Activated naive CD4-positive, alpha-beta T cell treated with anti-CD3 and anti-CD28 coated beads, Interleukin-2, amount 50 U/mL, for 24 hours (primary cell): Measurements from ENCODE around the gene PFKP.
"Not testable (repeated sequence)": the region's sequence is repeated elsewhere in the genome, so short reads cannot be mapped to it uniquely, and the experiment has no call there.

Experiments used
- H3K27ac Mint-ChIP-seq: one replicate; pipeline ENCODE4 v1.8.0; 2021; ENCODE audit warnings: mild to moderate bottlenecking, mixed read lengths
- H3K27me3 Mint-ChIP-seq: one replicate; pipeline ENCODE4 v1.8.0; 2021; ENCODE audit warnings: mixed read lengths
- H3K36me3 Mint-ChIP-seq: one replicate; pipeline ENCODE4 v1.8.0; 2021; ENCODE audit warnings: mixed read lengths
- H3K4me1 Mint-ChIP-seq: one replicate; pipeline ENCODE4 v1.8.0; 2021; ENCODE audit warnings: mixed read lengths
- H3K4me3 Mint-ChIP-seq: one replicate; pipeline ENCODE4 v1.8.0; 2021; ENCODE audit warnings: mild to moderate bottlenecking, mixed read lengths
- H3K9me3 Mint-ChIP-seq: one replicate; pipeline ENCODE4 v1.8.0; 2021; ENCODE audit warnings: mixed read lengths

The PFKP gene

DNA sequence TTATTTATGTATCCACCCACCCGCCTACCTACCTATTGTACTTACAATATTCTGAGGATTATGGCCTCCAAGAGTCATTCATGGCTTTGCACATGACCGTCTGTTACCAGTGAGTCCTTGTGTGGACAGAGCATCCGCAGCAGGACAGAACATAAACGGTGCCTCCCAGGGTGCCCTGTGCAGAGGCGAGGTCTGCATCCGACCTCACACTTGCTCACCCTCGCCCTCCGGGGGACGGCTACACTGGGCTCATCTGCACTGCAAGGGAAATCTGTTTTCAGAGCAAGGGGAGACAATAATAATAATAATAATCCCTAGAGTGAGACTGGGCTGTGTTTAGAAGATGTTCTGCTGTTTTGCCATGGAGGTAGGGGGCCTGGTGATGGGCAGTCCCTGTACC is 29.8 kb downstream of the PFKP start:
- H3K27ac Mint-ChIP-seq = peak overlapping the region; percentile 83

DNA sequence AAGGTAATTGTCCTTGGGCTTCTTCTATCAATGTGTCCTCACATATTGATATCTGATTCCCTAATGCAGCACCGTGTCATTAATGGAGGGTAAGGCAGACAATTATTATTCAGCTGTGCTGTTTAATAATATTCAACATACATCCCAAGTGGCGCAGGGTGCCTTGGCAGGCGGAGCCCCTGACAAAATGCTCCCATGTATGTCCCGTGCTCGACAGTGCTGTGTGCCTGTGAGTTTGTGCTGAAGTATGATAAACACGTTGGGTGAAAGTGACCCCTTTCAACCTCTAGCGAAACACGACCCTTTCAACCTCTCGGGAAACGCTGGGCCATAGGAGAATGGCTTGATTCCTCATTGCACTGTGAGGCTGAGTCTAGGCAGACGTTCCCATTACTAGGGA is 31.3 kb downstream of the PFKP start:
- no peaks in the 10 kb centered on the region for H3K9me3 Mint-ChIP-seq
- peaks cover 35% of the 10 kb centered on the region for H3K4me1 Mint-ChIP-seq
- H3K27me3 Mint-ChIP-seq = no peaks in the 10 kb centered on the region
- peaks cover 29% of the 10 kb centered on the region for H3K36me3 Mint-ChIP-seq
- H3K27ac Mint-ChIP-seq = no peak overlapping the region
- H3K4me3 Mint-ChIP-seq = no peak overlapping the region

More for the DNA sequence above, 29.8 kb downstream of the PFKP start:
- H3K27me3 Mint-ChIP-seq = no peaks in the 10 kb centered on the region
- H3K36me3 Mint-ChIP-seq = peaks cover 33% of the 10 kb centered on the region
- H3K4me3 Mint-ChIP-seq = no peak overlapping the region
- peaks cover 46% of the 10 kb centered on the region for H3K4me1 Mint-ChIP-seq
- H3K9me3 Mint-ChIP-seq = no peaks in the 10 kb centered on the region

DNA sequence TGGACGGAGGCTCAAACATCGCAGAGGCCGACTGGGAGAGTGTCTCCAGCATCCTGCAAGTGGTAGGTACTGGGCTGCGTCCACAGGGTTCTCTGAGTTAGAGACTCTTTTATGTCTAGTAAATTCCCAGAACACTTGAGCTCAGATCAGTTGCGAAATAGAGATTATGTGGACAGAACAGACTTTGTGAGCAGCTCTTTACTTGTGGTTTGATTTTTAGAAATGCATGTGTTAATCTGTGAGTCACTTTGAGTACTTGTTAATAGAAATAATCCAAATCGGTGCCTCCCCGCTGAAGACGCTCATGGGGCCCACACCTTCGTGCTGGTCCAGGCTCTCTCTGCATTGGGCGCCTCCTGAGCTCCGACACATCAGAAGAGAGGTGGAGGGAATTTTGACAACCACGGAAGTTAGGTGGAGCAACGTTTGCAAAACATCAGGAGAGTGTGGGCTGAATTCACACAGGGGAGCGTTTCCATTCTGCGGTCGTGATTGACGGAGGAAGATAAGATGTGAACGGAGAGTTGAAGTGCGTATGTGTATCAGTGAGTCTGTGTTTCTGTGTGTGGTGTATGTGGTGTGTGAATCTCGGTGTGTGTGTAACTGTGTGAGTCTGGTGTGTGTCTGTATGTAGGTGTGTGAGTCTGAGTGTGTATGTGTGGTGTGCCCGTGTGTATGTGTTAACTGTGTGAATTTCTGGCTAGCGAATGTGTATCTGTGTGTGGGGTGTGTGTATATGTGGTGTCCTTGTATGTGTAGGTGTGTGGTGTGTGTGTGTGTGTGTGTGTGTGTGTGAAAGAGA is 32.1 kb downstream of the PFKP start:
- H3K9me3 Mint-ChIP-seq = no peaks in the 10 kb centered on the region
- peaks cover 27% of the 10 kb centered on the region for H3K4me1 Mint-ChIP-seq
- H3K27me3 Mint-ChIP-seq = no peaks in the 10 kb centered on the region
- peaks cover 23% of the 10 kb centered on the region for H3K36me3 Mint-ChIP-seq
- peak overlapping the region; percentile 15 for H3K27ac Mint-ChIP-seq
- H3K4me3 Mint-ChIP-seq = no peak overlapping the region

DNA sequence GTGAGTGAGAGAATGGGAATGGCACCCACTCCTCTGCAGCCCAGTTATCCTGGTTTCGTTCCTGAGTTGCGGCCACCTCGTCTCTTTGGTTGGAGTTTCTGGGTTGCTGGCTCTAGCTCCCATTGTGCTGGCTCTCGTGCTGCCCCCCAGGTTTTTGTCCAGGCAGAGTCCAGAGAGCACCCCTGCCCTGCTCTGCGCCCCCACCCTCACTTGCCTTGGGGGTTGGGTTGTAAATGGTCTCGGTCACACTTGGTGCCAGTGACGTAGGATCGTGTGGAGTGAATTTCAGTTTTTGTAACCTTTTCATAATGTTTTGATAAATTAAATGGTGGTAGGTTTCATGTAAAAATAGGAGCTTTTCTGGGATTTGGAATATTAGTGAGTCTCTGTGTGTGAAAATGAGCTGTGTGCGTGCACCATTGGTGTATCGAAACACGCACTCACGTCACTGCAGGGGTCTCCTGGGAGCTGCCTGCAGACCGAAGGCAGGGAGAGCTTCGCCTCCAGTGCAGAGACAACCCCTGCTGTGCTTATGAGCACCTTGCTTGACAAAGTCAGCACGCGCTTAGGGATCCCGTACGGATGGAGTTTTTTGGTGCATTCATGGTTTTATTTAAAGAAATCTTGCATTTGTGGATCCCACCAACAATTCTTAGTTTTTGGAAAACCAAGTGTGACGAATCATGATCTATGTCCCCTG is 32.9 kb downstream of the PFKP start:
- Mint-ChIP-seq H3K27ac (no peak overlapping the region), H3K4me3 (no peak overlapping the region), H3K36me3 (peaks cover 23% of the 10 kb centered on the region), H3K27me3 (no peaks in the 10 kb centered on the region), H3K4me1 (peaks cover 19% of the 10 kb centered on the region), H3K9me3 (no peaks in the 10 kb centered on the region)

DNA sequence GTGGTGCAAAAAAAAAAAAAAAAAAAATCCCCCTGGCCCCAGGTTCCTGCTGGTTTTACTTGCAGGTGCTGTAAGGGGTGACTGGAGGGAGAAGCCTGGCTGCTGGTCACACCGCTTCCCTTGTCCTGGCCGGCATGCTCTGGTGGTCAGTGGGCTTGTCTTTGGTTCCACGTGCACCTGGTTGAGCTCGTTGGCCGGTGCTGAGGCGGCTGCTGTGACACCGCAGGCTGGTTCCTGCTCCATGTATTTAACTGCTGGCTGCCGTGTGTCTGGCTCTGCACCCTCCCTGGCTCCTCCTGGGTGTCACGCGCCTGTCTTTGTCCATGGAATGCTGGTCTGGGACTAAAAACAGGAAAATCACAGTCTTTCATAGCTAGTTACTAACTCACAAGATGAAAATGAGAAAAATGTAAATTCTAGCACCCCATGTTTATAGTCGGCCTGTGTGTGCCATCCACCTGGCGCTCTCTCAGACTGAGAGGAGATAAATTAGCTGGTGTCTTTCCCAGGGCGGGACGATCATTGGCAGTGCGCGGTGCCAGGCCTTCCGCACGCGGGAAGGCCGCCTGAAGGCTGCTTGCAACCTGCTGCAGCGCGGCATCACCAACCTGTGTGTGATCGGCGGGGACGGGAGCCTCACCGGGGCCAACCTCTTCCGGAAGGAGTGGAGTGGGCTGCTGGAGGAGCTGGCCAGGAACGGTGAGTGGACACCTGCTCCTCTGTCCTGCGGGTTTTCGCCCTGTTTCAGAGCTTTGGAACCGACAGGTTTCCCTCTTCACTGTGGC is 33.7 kb downstream of the PFKP start:
- Mint-ChIP-seq H3K27ac (no peak overlapping the region), H3K4me3 (no peak overlapping the region), H3K4me1 (peaks cover 11% of the 10 kb centered on the region), H3K9me3 (no peaks in the 10 kb centered on the region), H3K36me3 (peaks cover 23% of the 10 kb centered on the region), H3K27me3 (no peaks in the 10 kb centered on the region)

DNA sequence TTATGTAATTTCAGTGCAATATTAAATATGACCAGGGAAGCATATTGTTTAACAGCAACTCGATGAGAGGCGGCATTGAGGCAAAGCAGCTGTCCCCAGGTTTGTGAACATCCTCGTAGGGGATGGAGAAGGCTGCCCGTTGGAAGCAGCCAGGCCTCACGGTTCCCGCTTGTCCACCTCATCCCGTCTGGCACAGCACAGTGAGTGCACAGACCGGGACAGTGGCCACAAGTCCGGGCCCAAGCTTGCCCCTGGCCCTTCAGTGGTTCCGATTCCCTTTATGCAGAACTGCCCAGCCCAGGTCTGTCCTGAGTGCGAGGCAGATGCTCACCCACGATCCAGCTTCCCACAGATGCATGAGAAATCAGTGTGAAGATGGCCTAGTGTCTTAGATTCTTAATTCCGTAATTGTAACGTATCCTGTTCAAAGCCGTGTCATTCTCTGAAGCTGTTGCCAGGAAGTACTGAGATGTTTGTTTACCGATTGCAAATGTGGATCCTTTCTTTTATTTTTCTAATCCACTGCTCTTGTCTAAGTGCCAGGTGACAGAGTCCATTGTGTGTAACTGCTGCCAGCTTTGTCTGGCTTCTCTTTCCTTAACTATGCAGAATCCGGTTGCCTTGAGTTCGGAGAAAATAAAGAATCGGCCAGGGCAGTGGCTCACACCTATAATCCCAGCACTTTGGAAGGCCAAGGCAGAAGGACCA is 35.5 kb downstream of the PFKP start:
- no peaks in the 10 kb centered on the region for H3K4me1 Mint-ChIP-seq
- no peaks in the 10 kb centered on the region for H3K27me3 Mint-ChIP-seq
- H3K9me3 Mint-ChIP-seq = no peaks in the 10 kb centered on the region
- H3K27ac Mint-ChIP-seq = no peak overlapping the region
- H3K36me3 Mint-ChIP-seq = peaks cover 26% of the 10 kb centered on the region
- H3K4me3 Mint-ChIP-seq = no peak overlapping the region

DNA sequence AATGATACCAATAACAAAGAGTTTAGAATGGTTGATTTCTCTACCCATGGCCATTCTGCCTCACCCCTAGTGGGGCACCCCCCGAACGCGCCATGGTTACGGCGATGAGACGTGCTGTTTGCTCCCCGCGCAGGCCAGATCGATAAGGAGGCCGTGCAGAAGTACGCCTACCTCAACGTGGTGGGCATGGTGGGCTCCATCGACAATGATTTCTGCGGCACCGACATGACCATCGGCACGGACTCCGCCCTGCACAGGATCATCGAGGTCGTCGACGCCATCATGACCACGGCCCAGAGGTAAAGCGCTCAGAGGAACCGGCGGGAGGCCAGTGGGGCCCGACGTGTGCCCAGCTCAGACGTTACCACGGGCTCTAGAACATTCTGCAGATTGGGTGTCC is 36.3 kb downstream of the PFKP start:
- Mint-ChIP-seq H3K9me3 (no peaks in the 10 kb centered on the region), H3K36me3 (peaks cover 26% of the 10 kb centered on the region), H3K27ac (no peak overlapping the region), H3K4me1 (no peaks in the 10 kb centered on the region), H3K27me3 (no peaks in the 10 kb centered on the region), H3K4me3 (no peak overlapping the region)

DNA sequence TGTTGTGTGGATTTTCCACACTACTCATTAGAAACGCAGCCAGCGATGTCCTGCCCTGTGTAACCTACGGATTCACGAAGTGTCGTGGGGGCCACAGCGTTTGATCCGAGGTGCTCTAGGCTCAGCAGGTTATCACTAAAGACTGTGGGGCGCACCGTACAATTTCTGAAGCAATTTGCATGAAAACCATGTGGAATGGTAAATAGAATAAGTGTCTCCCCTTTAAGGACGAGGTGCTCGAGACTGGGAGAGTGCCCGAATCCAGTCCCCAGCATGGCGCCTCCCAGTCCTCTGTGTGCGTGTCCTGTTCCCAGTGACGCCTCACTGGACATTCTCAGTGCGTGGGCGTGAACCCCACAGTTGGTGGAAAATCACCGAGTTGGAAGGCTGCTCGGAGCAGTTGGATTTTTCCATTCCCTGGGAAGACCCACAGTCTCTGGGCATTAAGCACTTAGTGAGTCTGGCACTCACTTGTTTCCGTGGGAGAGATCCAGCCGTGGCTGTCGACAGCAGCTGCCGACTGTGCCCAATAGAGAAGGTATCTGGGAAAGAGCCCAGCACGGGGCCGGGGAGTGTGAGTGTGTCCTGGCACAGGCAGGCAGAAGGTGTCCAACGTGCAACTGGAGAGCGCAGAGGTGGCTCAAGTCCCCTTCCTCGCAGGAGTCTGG is 37.0 kb downstream of the PFKP start:
- Mint-ChIP-seq H3K9me3 (no peaks in the 10 kb centered on the region), H3K36me3 (peaks cover 26% of the 10 kb centered on the region), H3K4me1 (no peaks in the 10 kb centered on the region), H3K4me3 (no peak overlapping the region), H3K27me3 (no peaks in the 10 kb centered on the region), H3K27ac (no peak overlapping the region)

DNA sequence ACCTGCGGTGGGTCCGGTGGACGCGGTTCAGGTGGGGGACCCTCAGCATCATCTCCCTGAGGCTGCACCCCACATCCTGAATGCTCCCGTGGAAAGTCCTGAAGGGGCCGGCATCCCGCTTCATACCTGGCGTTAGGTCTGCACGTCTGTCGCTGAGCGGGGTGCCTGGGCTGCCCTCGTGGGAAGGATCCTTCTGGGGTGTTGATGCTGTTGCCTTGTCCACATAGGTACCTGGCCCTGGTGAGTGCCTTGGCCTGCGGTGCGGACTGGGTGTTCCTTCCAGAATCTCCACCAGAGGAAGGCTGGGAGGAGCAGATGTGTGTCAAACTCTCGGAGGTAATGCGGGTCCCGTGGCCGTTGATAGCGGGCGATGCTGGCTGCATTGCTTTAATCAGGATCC is 37.8 kb downstream of the PFKP start:
- H3K27ac Mint-ChIP-seq = no peak overlapping the region
- H3K4me1 Mint-ChIP-seq = no peaks in the 10 kb centered on the region
- peaks cover 21% of the 10 kb centered on the region for H3K36me3 Mint-ChIP-seq
- no peaks in the 10 kb centered on the region for H3K27me3 Mint-ChIP-seq
- H3K9me3 Mint-ChIP-seq = no peaks in the 10 kb centered on the region
- H3K4me3 Mint-ChIP-seq = no peak overlapping the region

DNA sequence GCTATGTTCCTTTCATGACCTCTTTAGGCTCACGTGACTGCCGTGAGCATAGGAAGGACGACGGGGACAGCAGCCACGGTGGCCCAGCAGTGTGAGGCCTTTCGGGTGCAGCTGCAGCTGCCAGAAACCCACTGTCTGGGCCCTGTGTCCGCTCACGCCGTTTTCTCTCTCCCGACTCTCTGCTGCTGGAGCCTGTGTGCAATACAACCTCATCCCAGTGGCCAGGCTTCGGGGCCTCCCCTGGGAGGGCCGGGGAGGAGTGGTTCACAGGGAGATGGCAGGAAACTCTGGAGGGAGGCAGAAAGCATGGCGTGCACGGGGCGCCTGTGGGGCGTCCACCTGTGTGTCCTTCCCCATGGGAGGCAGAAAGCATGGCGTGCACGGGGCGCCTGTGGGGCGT is 38.6 kb downstream of the PFKP start:
- Mint-ChIP-seq H3K27ac (no peak overlapping the region), H3K27me3 (no peaks in the 10 kb centered on the region), H3K4me3 (no peak overlapping the region), H3K4me1 (no peaks in the 10 kb centered on the region), H3K9me3 (no peaks in the 10 kb centered on the region), H3K36me3 (peaks cover 20% of the 10 kb centered on the region)

DNA sequence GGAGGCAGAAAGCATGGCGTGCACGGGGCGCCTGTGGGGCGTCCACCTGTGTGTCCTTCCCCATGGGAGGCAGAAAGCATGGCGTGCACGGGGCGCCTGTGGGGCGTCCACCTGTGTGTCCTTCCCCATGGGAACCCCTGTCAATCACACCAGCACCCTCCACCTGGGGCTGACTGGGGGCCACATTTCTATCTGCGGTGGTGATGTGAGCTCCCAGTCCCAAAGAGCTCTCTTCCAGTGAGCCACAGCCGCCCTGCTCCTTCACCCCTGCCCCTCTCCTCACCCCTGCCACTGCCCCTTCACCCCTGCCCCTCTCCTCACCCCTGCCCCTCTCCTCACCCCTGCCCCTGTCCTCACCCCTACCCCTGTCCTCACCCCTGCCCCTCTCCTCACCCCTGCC is 39.0 kb downstream of the PFKP start:
- not testable (repeated sequence) for H3K4me1 Mint-ChIP-seq, H3K27me3 Mint-ChIP-seq, H3K27ac Mint-ChIP-seq, H3K4me3 Mint-ChIP-seq, H3K9me3 Mint-ChIP-seq
- peaks cover 20% of the 10 kb centered on the region for H3K36me3 Mint-ChIP-seq

DNA sequence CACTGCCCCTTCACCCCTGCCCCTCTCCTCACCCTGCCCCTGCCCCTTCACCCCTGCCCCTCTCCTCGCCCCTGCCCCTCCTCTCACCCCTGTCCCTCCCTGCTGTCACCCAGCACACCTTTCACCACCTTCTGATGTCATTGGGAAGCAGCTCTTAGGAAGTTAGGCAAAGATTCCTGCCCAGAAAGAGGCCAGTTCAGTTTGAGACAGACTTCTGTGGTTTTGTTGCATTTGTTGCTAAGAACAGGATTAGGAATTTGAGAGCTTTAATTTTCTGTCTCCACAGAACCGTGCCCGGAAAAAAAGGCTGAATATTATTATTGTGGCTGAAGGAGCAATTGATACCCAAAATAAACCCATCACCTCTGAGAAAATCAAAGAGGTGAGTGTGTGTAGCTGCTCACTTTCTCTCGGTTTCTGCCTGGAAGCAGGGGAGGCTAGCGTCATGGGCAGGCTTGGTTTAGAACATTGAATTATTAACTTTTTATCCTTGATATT is 39.6 kb downstream of the PFKP start:
- no peak overlapping the region for H3K27ac Mint-ChIP-seq
- H3K4me1 Mint-ChIP-seq = no peaks in the 10 kb centered on the region
- no peaks in the 10 kb centered on the region for H3K9me3 Mint-ChIP-seq
- H3K36me3 Mint-ChIP-seq = peaks cover 20% of the 10 kb centered on the region
- no peaks in the 10 kb centered on the region for H3K27me3 Mint-ChIP-seq
- no peak overlapping the region for H3K4me3 Mint-ChIP-seq

DNA sequence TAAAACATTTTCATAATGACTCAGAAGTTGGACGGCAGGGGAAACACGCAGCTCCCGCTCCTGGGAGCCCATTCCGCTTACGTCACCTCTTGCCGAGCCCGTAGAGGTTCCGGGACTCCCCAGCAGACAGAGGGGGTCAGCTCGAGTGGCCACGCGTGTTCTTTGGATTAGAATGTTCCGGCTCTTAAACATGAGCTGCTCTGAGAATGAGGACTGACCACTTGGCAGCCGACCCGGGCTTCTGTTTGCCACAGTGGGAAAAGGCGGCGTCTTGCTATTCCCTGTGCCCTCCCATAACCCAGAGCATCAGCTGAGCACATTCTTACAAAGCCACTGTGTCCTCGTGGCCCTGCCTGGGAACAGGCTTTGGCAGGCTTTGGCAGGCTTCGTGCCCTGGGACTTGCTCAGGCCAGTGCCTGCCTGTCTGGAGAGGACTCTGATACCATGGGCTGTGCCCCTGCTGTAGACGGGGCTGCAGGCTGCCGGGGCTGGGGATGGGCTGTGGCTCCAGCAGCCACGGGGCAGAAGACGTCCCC is 40.1 kb downstream of the PFKP start:
- no peak overlapping the region for H3K27ac Mint-ChIP-seq
- H3K36me3 Mint-ChIP-seq = peaks cover 20% of the 10 kb centered on the region
- no peak overlapping the region for H3K4me3 Mint-ChIP-seq
- H3K9me3 Mint-ChIP-seq = no peaks in the 10 kb centered on the region
- H3K4me1 Mint-ChIP-seq = no peaks in the 10 kb centered on the region
- H3K27me3 Mint-ChIP-seq = no peaks in the 10 kb centered on the region

DNA sequence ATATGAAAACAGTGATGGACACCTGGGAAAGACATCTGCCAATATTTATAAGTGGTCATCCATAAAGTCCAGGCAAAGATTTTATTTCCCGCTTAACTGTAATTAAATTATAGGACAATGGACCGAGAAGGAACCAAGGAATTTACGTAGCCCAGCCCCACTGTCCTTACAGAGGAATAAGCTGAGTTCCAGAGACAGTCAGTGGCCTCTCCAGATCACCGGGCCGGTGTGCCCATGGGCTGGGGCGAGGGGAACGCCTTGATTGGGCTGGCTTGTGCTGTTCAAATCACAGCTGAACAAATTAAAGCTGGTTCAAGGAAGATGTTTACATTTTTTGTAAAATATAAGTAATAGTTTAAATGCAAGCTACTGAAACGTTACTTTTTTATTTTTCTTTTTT is 40.7 kb downstream of the PFKP start:
- no peaks in the 10 kb centered on the region for H3K27me3 Mint-ChIP-seq
- H3K27ac Mint-ChIP-seq = no peak overlapping the region
- H3K36me3 Mint-ChIP-seq = peaks cover 18% of the 10 kb centered on the region

More for the DNA sequence above, 40.7 kb downstream of the PFKP start:
- Mint-ChIP-seq H3K9me3 (no peaks in the 10 kb centered on the region), H3K4me3 (no peak overlapping the region), H3K4me1 (no peaks in the 10 kb centered on the region)
